H1 (cell line): Measurements from ENCODE around the gene REC8. TPM values are rescaled to one million over a fixed set of nuclear protein-coding genes. Genes with fewer than 3 reads are reported as not detected.
A peak's percentile ranks its signal among the peaks of the same experiment; 100 is the strongest.

Source experiments
- ATF3 ChIP-seq: IDR thresholded peaks from 2 replicates; pipeline ENCODE4 v1.6.1; 2011; ENCODE audit warnings: low read depth, mild to moderate bottlenecking, low read length; ENCODE audit not compliant: insufficient read depth
- CHD1 ChIP-seq: IDR thresholded peaks from 2 replicates; pipeline ENCODE4 v1.6.1; 2012; ENCODE audit warnings: low read depth, low read length, improper control_type of control experiment
- CHD2 ChIP-seq: IDR thresholded peaks from 2 replicates; pipeline ENCODE4 v1.6.1; 2012; ENCODE audit warnings: low read length, improper control_type of control experiment
- CREB1 ChIP-seq: IDR thresholded peaks from 2 replicates; pipeline ENCODE4 v1.6.1; 2012; ENCODE audit warnings: inconsistent platforms
- EP300 ChIP-seq, 2 experiments: IDR thresholded peaks; 1 replicate in 1 of 2; 2 replicates in 1 of 2; pipeline ENCODE4 v1.6.1; 2011 to 2012; ENCODE audit warnings: low read depth in 2 of 2, low read length in 2 of 2, mild to moderate bottlenecking in 2 of 2, borderline replicate concordance in 1 of 2, inconsistent platforms in 1 of 2, moderate library complexity in 1 of 2
- JUND ChIP-seq: IDR thresholded peaks from 2 replicates; pipeline ENCODE4 v1.6.1; 2011; ENCODE audit warnings: mild to moderate bottlenecking, improper control_type of control experiment, low read length
- MAX ChIP-seq: IDR thresholded peaks from 2 replicates; pipeline ENCODE4 v1.6.1; 2012; ENCODE audit warnings: inconsistent platforms
- NANOG ChIP-seq: IDR thresholded peaks from 2 replicates; pipeline ENCODE4 v1.6.1; 2011; ENCODE audit warnings: low read length, low read depth, mild to moderate bottlenecking, inconsistent platforms; ENCODE audit not compliant: insufficient read depth, poor library complexity, severe bottlenecking
- POLR2A ChIP-seq, 2 experiments: IDR thresholded peaks; 1 replicate in 1 of 2; 2 replicates in 1 of 2; pipeline ENCODE4 v1.6.1; 2011; ENCODE audit warnings: low read depth in 2 of 2, low read length in 2 of 2, mild to moderate bottlenecking in 2 of 2; ENCODE audit errors: control extremely low read depth in 1 of 2
- POLR2AphosphoS5 ChIP-seq: IDR thresholded peaks from 2 replicates; pipeline ENCODE4 v1.6.1; 2011; ENCODE audit warnings: low read depth, low read length
- RAD21 ChIP-seq, 2 experiments: IDR thresholded peaks in 1 of 2; conservative IDR thresholded peaks in 1 of 2; 2 replicates each; pipeline ENCODE4 v1.6.1; 2011; ENCODE audit warnings: low read depth in 2 of 2, low read length in 2 of 2, improper control_type of control experiment in 1 of 2, inconsistent platforms in 1 of 2, mild to moderate bottlenecking in 1 of 2, moderate library complexity in 1 of 2
- RXRA ChIP-seq: IDR thresholded peaks from 2 replicates; pipeline ENCODE4 v1.6.1; 2011; ENCODE audit warnings: low read depth, mild to moderate bottlenecking, low read length, moderate library complexity; ENCODE audit not compliant: insufficient read depth
- SIN3A ChIP-seq, 2 experiments: IDR thresholded peaks in 1 of 2; conservative IDR thresholded peaks in 1 of 2; 2 replicates each; pipeline ENCODE4 v1.6.1; 2011 to 2012; ENCODE audit warnings: low read length in 2 of 2, improper control_type of control experiment in 1 of 2, low read depth in 1 of 2, mild to moderate bottlenecking in 1 of 2
- SIRT6 ChIP-seq: IDR thresholded peaks from one replicate; pipeline ENCODE4 v1.7.1; 2012; ENCODE audit warnings: low read length, inconsistent platforms
- SP1 ChIP-seq: IDR thresholded peaks from 2 replicates; pipeline ENCODE4 v1.6.1; 2011; ENCODE audit warnings: low read depth, low read length
- SP2 ChIP-seq: IDR thresholded peaks from 2 replicates; pipeline ENCODE4 v1.6.1; 2012; ENCODE audit warnings: mild to moderate bottlenecking, low read length, inconsistent platforms
- TAF1 ChIP-seq: IDR thresholded peaks from 2 replicates; pipeline ENCODE4 v1.6.1; 2011; ENCODE audit warnings: mild to moderate bottlenecking, low read depth, low read length
- TAF7 ChIP-seq: optimal IDR thresholded peaks from 2 replicates; pipeline ENCODE3; 2011; ENCODE audit warnings: low read depth, mild to moderate bottlenecking, inconsistent platforms, low read length, moderate library complexity, borderline replicate concordance
- TCF12 ChIP-seq: IDR thresholded peaks from 2 replicates; pipeline ENCODE4 v1.6.1; 2011; ENCODE audit warnings: low read depth, mild to moderate bottlenecking, low read length
- USF2 ChIP-seq: IDR thresholded peaks from 2 replicates; pipeline ENCODE4 v1.6.1; 2011; ENCODE audit warnings: low read length, improper control_type of control experiment
- YY1 ChIP-seq: IDR thresholded peaks from 2 replicates; pipeline ENCODE4 v1.6.1; 2011; ENCODE audit warnings: low read depth, mild to moderate bottlenecking, low read length
- polyA plus RNA-seq, 7 experiments: library from polyadenylated mRNA; depleted of rRNA in 3 of 7; stranded (reverse) in 5 of 7; unstranded in 2 of 7; fragments of >200 nt in 5 of 7; fragments of 200-250 nt in 2 of 7; gene quantifications; 1 replicate in 5 of 7; 2 replicates in 1 of 7; 4 replicates in 1 of 7; pipeline versions ENCODE4 v1.2.1 to v1.2.3, GENCODE V29; 2011 to 2013; ENCODE audit warnings: missing spikeins in 2 of 7, mixed read lengths in 2 of 7
- total RNA-seq: library from RNA; stranded (reverse); fragmentation: NEBNext Ultra II Directional; extraction: Animal tissue kit (Norgen Biotek cat#: 25700); gene quantifications from 2 replicates; pipeline ENCODE4 v1.2.1, GENCODE V29; 2021

Gene REC8
- total and polyA plus RNA-seq, 2 of the 8 experiments (the other 6 are each of a cell fraction or from before 2014, with no cell fraction given), result 9.8 to 28.5 TPM

GRCh38 chr14:24160850-24161804 lies 10.8 kb upstream of the REC8 start, which contains the start of gene IRF9 (continued):
- 0 out of 3 replicates have a peak, but pooled peaks of 1 of the 2 experiments have one; percentile 68 for TF ChIP-seq EP300 (IDR thresholded peaks at IDR 0.05; ENCODE audit: borderline replicate concordance in 1 of 2, low read depth in 2 of 2, low read length in 2 of 2)
- peak; percentile 44; the same call in 1 of the 2 replicates for TF ChIP-seq JUND
- peak; percentile 73 to 78 for TF ChIP-seq RAD21 (IDR thresholded peaks at IDR 0.05 in 1 of 2, conservative IDR thresholded peaks at IDR 0.05 in 1 of 2; ENCODE audit: low read depth in 2 of 2, low read length in 2 of 2)
- 0 out of 2 replicates have a peak, but pooled peaks have one; percentile 44 for TF ChIP-seq TCF12
- peak; percentile 44; the same call in 1 of the 2 replicates for TF ChIP-seq SP1
- TF ChIP-seq SP2, result no peak
- TF ChIP-seq CHD2, result peak; percentile 40; the same call in 1 of the 2 replicates
- no peak for TF ChIP-seq CHD1
- peak; percentile 77 for TF ChIP-seq POLR2AphosphoS5
- peak; percentile 31; the same call in 1 of the 2 replicates for TF ChIP-seq TAF1
- peak; percentile 82 for TF ChIP-seq MAX
- peak; percentile 41 for TF ChIP-seq TAF7
- TF ChIP-seq USF2, result peak; percentile 93
- peak; percentile 14; the same call in 1 of the 2 replicates for TF ChIP-seq RXRA
- peak in 1 of 2 experiments; percentile 48; a peak in 1 of 3 replicates for TF ChIP-seq POLR2A (IDR thresholded peaks at IDR 0.05; ENCODE audit: control extremely low read depth in 1 of 2, low read depth in 2 of 2, low read length in 2 of 2)
- peak in 1 of 2 experiments; percentile 90; a peak in 2 of 4 replicates for TF ChIP-seq SIN3A (conservative IDR thresholded peaks at IDR 0.05 in 1 of 2, IDR thresholded peaks at IDR 0.05 in 1 of 2; ENCODE audit: low read depth in 1 of 2, low read length in 2 of 2)
- TF ChIP-seq SIRT6, result no peak
- TF ChIP-seq YY1, result 0 out of 2 replicates have a peak, but pooled peaks have one; percentile 33
- peak; percentile 66 for TF ChIP-seq CREB1
- peak; percentile 91 for TF ChIP-seq ATF3
- TF ChIP-seq NANOG, result no peak
